HepG2 (cell line): ENCODE results near the gene UBE2N. TPM values are rescaled to one million over a fixed set of nuclear protein-coding genes. Genes with fewer than 3 reads are reported as not detected.

Experiments
- ATAC-seq: fragments of 200-7000 bp; cut with Tn5 transposase; 3 replicates; pipeline ENCODE4 v1.9.1; 2020; ENCODE audit warnings: mild to moderate bottlenecking, moderate library complexity
- BruUV-seq: library from RNA; stranded (reverse); fragments of 400-500 nt; replicated peaks from 2 replicates; lab custom pipeline; 2021; lab: Mats Ljungman, UMichigan
- CTCF ChIA-PET: fragments of 300-600 bp; formaldehyde crosslinking; extraction: SDS; loops from one replicate; lab custom pipeline; 2021; ENCODE audit warnings: low total read pairs, inconsistent platforms, low intra/inter-chr PET ratio; lab: Yijun Ruan, JAX
- POLR2A ChIA-PET: fragments of 350-600 bp; sonication (Branson Sonifier 250); formaldehyde crosslinking; loops from one replicate; lab custom pipeline; 2020; ENCODE audit warnings: antibody characterized with exemption, inconsistent platforms; lab: Yijun Ruan, JAX
- DNase-seq: peaks from one replicate; pipeline ENCODE4 v3.0.0-alpha.2; 2015; ENCODE audit warnings: low spot score
- FAIRE-seq: peaks from 3 replicates; lab custom pipeline; 2011; peaks lifted over from hg19 to GRCh38; lab: Jason Lieb, UNC
- H2AFZ ChIP-seq: one replicate; pipeline ENCODE4 v1.6.1; 2011; ENCODE audit warnings: low read length, inconsistent platforms
- H3K27ac ChIP-seq: fragments of 300-600 bp; 3 replicates; pipeline ENCODE4 v1.8.0; 2011; ENCODE audit warnings: mixed run types, mild to moderate bottlenecking, mixed read lengths, low read length, inconsistent platforms; ENCODE audit not compliant: insufficient read depth; ENCODE audit errors: extremely low read length
- H3K27me3 ChIP-seq, 2 experiments: fragments of 200-600 bp in 1 of 2; 2 replicates in 1 of 2; 3 replicates in 1 of 2; pipeline versions ENCODE4 v1.6.0 to v1.8.0; 2011; ENCODE audit warnings: low read length in 2 of 2, mild to moderate bottlenecking in 2 of 2, moderate library complexity in 2 of 2, inconsistent platforms in 1 of 2; ENCODE audit not compliant: insufficient read depth in 2 of 2, control insufficient read depth in 1 of 2
- H3K36me3 ChIP-seq, 2 experiments: fragments of 200-600 bp in 1 of 2; replicated peaks in 1 of 2; 2 replicates in 1 of 2; 3 replicates in 1 of 2; pipeline versions ENCODE4 v1.5.1 to v1.8.0; 2011; ENCODE audit warnings: low read length in 2 of 2, inconsistent platforms in 1 of 2; ENCODE audit not compliant: insufficient read depth in 2 of 2, control insufficient read depth in 1 of 2
- H3K4me1 ChIP-seq: 2 replicates; pipeline ENCODE4 v1.5.1; 2012; ENCODE audit warnings: low read length, inconsistent platforms; ENCODE audit not compliant: insufficient read depth
- H3K4me2 ChIP-seq: 2 replicates; pipeline ENCODE4 v1.6.0; 2011; ENCODE audit warnings: low read depth, low read length, inconsistent platforms
- H3K4me3 ChIP-seq, 3 experiments: fragments of 200-600 bp in 1 of 3; sonication (generic), shearing (Covaris generic) in 1 of 3; replicated peaks in 1 of 3; 2 replicates each; pipeline ENCODE4 v1.5.1; 2011 to 2016; ENCODE audit warnings: low read length in 3 of 3, inconsistent platforms in 2 of 3, low read depth in 2 of 3, mild to moderate bottlenecking in 2 of 3, control low read depth in 1 of 3, mixed read lengths in 1 of 3; ENCODE audit not compliant: insufficient read depth in 1 of 3
- H3K79me2 ChIP-seq: one replicate; pipeline ENCODE4 v1.6.1; 2011; ENCODE audit warnings: low read length, inconsistent platforms; ENCODE audit not compliant: insufficient read depth
- H3K9ac ChIP-seq: 2 replicates; pipeline ENCODE4 v1.6.0; 2011; ENCODE audit warnings: mild to moderate bottlenecking, low read depth, low read length, inconsistent platforms; ENCODE audit not compliant: insufficient read depth
- H3K9me3 ChIP-seq: 2 replicates; pipeline ENCODE4 v1.5.1; 2012; ENCODE audit warnings: mild to moderate bottlenecking, low read length
- H4K20me1 ChIP-seq: 2 replicates; pipeline ENCODE4 v1.6.0; 2011; ENCODE audit warnings: inconsistent platforms, mild to moderate bottlenecking, low read length, moderate library complexity; ENCODE audit not compliant: insufficient read depth
- CTCF ChIP-seq: sonication (generic); formaldehyde crosslinking; IDR thresholded peaks from 2 replicates; pipeline ENCODE4 v1.5.0; 2020; ENCODE audit warnings: mild to moderate bottlenecking, missing genetic modification reagents, moderate library complexity
- ELF4 ChIP-seq: sonication (generic); formaldehyde crosslinking; IDR thresholded peaks from 2 replicates; pipeline ENCODE4 v1.5.0; 2020; ENCODE audit warnings: missing genetic modification reagents, mild to moderate bottlenecking, moderate library complexity, borderline replicate concordance
- FOXA3 ChIP-seq: IDR thresholded peaks from 2 replicates; pipeline ENCODE4 v1.6.1; 2016; ENCODE audit warnings: missing genetic modification reagents, missing compliant biosample characterization
- HDAC1 ChIP-seq: sonication (generic); formaldehyde crosslinking; IDR thresholded peaks from 2 replicates; pipeline ENCODE4 v1.5.1; 2020; ENCODE audit warnings: mild to moderate bottlenecking, missing genetic modification reagents
- HNRNPK ChIP-seq: fragments of 200-400 bp; formaldehyde crosslinking; IDR thresholded peaks from 2 replicates; pipeline ENCODE4 v1.6.1; 2018; ENCODE audit warnings: low read length, low read depth, moderate library complexity, mild to moderate bottlenecking; ENCODE audit not compliant: poor library complexity, severe bottlenecking
- MTERF4 ChIP-seq: sonication (generic); formaldehyde crosslinking; IDR thresholded peaks from 2 replicates; pipeline ENCODE4 v1.8.0; 2023; ENCODE audit warnings: mild to moderate bottlenecking, missing genetic modification reagents
- RBM22 ChIP-seq: fragments of 200-400 bp; formaldehyde crosslinking; optimal IDR thresholded peaks from 2 replicates; pipeline ENCODE3; 2017; ENCODE audit warnings: mild to moderate bottlenecking, low read length, moderate library complexity
- YY1 ChIP-seq: IDR thresholded peaks from 2 replicates; pipeline ENCODE4 v1.6.1; 2011; ENCODE audit warnings: low read length, low read depth, moderate library complexity, mild to moderate bottlenecking; ENCODE audit not compliant: insufficient read depth, insufficient replicate concordance
- ZBTB20 ChIP-seq: sonication (generic); formaldehyde crosslinking; IDR thresholded peaks from 2 replicates; pipeline ENCODE4 v1.8.1; 2023; ENCODE audit warnings: missing genetic modification reagents, low read depth, mild to moderate bottlenecking, borderline replicate concordance
- ZKSCAN1 ChIP-seq: fragments of 150-350 bp; IDR thresholded peaks from 2 replicates; pipeline ENCODE4 v1.6.1; 2014; ENCODE audit warnings: low read length
- ZNF331 ChIP-seq: sonication (generic); formaldehyde crosslinking; IDR thresholded peaks from 2 replicates; pipeline ENCODE4 v1.4.0; 2020; ENCODE audit warnings: missing genetic modification reagents
- ZNF761 ChIP-seq: sonication (generic); formaldehyde crosslinking; conservative IDR thresholded peaks from 2 replicates; pipeline ENCODE4 v1.4.0; 2020; ENCODE audit warnings: mild to moderate bottlenecking, missing genetic modification reagents
- ZSCAN20 ChIP-seq: sonication (generic); formaldehyde crosslinking; IDR thresholded peaks from 2 replicates; pipeline ENCODE4 v1.4.0; 2020; ENCODE audit warnings: missing genetic modification reagents, mild to moderate bottlenecking, borderline replicate concordance
- WGBS: methylation state at CpG from one replicate; pipeline ENCODE4 v1.1.6; 2017; ENCODE audit warnings: low lambda C conversion rate; 5-methylcytosine and 5-hydroxymethylcytosine counted together
- in situ Hi-C: cut with HindIII; loops from 2 replicates; pipeline ENCODE4 v1.10.0; 2017; ENCODE audit warnings: low pct_unique_long_range_greater_than_20kb; ENCODE audit not compliant: extremely low pct_ligation_motif_present
- intact Hi-C: fragments of 100-400 bp; cut with micrococcal nuclease; formaldehyde crosslinking; loops from one replicate; pipeline ENCODE4 v1.10.0; 2022; ENCODE audit not compliant: unreplicated experiment
- polyA plus RNA-seq, 8 experiments: library from polyadenylated mRNA; depleted of rRNA in 3 of 8; stranded (reverse) in 7 of 8; unstranded in 1 of 8; fragments of >200 nt; fragmentation: Illumina TruSeq in 4 of 8; extraction: Trizol in 4 of 8; gene quantifications; 2 replicates each; pipeline versions ENCODE4 v1.2.1 to v1.2.3, GENCODE V29; 2011 to 2016; ENCODE audit warnings: low read depth in 4 of 8, missing spikeins in 1 of 8, mixed read lengths in 1 of 8; ENCODE audit not compliant: insufficient read depth in 1 of 8
- total RNA-seq, 5 experiments: library from RNA; depleted of rRNA; stranded (reverse); fragments of >200 nt; fragmentation: Illumina TruSeq; extraction: Trizol; gene quantifications; 2 replicates each; pipeline ENCODE4 v1.2.3, GENCODE V29; 2016; ENCODE audit warnings: low read depth in 1 of 5

Gene UBE2N
- total and polyA plus RNA-seq, 2 of the 13 experiments (the other 11 are each of a cell fraction or from before 2014, with no cell fraction given) = 188 to 197 TPM

DNA sequence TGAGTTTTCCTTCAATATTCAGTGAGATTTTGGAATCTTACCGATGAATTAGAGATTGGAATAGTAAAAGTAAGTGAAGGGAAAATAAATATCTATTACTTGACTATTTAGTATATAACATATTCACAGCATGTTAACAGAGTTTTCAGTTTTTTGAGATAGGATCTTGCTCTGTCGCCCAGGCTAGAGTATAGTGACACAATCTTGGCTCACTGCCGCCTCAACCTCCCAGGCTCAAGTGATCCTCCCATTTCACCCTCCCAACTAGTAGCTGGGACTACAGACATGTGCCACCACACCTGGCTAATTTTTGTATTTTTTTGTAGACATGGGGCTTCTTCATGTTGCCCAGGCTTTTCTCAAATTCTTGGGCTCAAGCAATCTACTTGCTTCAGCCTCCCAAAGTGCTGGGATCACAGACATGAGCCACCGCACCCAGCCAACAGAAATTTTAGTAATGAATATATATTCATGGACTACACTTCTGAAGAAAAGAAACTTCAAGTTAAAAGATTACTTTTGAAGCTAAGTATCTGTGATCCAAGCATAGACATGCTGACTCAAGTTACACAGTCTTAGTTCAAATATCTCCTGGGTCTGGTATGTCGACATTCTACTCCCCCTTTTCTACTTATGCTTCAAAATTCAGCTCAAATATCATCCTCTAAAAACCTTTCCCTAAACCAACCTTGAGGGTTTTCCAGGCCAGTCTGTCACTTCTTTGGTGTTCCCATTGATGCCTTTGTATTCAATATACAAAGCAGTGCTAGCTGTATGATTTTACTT lies 13.8 kb downstream of the UBE2N start (continued):
- TF ChIP-seq MTERF4 (CRISPR knock-in tag) (no peak), HNRNPK (no peak), ZSCAN20 (CRISPR knock-in tag) (no peak), HDAC1 (CRISPR knock-in tag) (no peak)

DNA sequence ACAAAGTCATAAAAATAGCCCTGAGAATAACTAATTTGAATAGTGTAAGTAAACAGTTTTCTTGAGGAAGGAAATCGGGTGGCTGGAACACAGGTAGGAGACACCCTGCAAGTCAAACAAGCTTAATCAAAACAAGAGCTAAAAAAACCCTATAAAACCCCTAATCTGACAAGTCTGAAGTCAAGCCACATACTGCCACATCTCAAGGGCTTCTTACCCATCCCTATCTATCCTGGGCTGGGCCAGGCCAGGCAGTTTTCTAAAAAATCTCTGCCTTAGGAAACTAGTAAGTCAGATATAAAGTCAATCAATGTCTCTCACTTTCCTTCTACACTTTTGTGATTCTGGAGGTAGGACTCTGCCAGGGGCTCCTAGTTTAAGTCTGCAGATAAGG lies 15.3 kb downstream of the UBE2N start:
- 88% methylated on average over 1 of the region's 1 CpG for WGBS
- TF ChIP-seq ZBTB20 (CRISPR knock-in tag) (no peak), RBM22 (peak; percentile 38), ELF4 (no peak), CTCF (no peak), ZKSCAN1 (no peak), YY1 (no peak), ZNF761 (CRISPR knock-in tag) (no peak), ZNF331 (CRISPR knock-in tag) (no peak), FOXA3 (no peak)
- TF ChIP-seq, all 625 proteins: peak for 1
- DNase-seq = no peak
- Histone ChIP-seq H3K4me1 (peaks cover 63% of the 10 kb centered on the region), H3K9ac (no peak overlapping the region), H3K4me3 (no peak overlapping the region), H3K4me2 (no peak overlapping the region), H2AFZ (no peak overlapping the region), H3K27me3 (no peaks in the 10 kb centered on the region), H3K27ac (no peak overlapping the region), H3K36me3 (no peaks in the 10 kb centered on the region), H3K79me2 (peaks cover 96% of the 10 kb centered on the region), H3K9me3 (no peaks in the 10 kb centered on the region), H4K20me1 (peaks cover 88% of the 10 kb centered on the region)
- CTCF ChIA-PET = no interaction called here
- no peak for ATAC-seq
- in situ Hi-C loops = no loop called here
- FAIRE-seq = no peak
- intact Hi-C loops = no loop called here
- POLR2A ChIA-PET = no interaction called here
- BruUV-seq = no TSS peak
